ENCODE results near the gene HECTD1. TPM values are rescaled to one million over a fixed set of nuclear protein-coding genes. Genes with fewer than 3 reads are reported as not detected.

Gene HECTD1
- polyA plus RNA-seq, 1 of the 3 experiments (the other 2 are of a cell fraction): 43.2 TPM

DNA sequence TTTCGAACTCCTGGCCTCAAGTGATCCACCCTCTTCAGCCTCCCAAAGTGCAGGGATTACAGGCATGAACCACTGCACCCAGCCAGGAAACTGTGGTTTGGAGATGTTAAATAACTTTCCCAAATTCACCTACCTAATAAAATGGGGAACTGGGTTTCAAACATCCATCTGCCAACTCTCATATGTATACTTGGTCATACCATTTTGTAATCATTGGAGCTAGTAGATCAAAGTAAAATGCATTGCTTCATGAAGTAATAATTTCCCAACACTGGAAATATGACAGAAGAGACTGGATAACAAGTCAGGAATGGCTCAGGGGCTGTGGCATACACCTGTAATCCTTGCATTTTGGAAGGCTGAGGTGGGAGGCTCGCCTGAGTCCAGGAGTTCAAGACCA, 5.3 kb upstream of the HECTD1 start:
- Histone ChIP-seq H3K4me2 (no peak overlapping the region), H3F3A (replicated peaks; ENCODE audit: insufficient read depth) (peaks cover 18% of the 10 kb centered on the region), H3K4me1 (ENCODE audit: control insufficient read depth in 1 of 2, insufficient read depth in 2 of 2, low read depth in 1 of 2, low read length in 1 of 2) (peaks cover 5 to 10% of the 10 kb centered on the region in 2 experiments), H3K9me3 (no peaks in the 10 kb centered on the region), H3K9me2 (no peaks in the 10 kb centered on the region), H3K79me2 (ENCODE audit: insufficient read depth) (no peaks in the 10 kb centered on the region), H4K20me1 (ENCODE audit: insufficient read depth) (no peaks in the 10 kb centered on the region), H3K27ac (ENCODE audit: low read depth in 2 of 2, low read length in 1 of 2) (no peak overlapping the region), H3K36me3 (replicated peaks in 1 of 2; ENCODE audit: control insufficient read depth in 1 of 2, insufficient read depth in 2 of 2, low read length in 1 of 2) (no peaks in the 10 kb centered on the region), H3K4me3 (ENCODE audit: low read depth in 2 of 2, low read length in 1 of 2) (no peak overlapping the region), H2AFZ (ENCODE audit: low read depth) (no peak overlapping the region), H3K9ac (no peak overlapping the region), H3K27me3 (ENCODE audit: insufficient read depth) (no peaks in the 10 kb centered on the region)
- no peak for DNase-seq
- POLR2A ChIA-PET: no interaction called here
- TF ChIP-seq IRF3 (IDR thresholded peaks at IDR 0.05; ENCODE audit: low read depth, low read length) (no peak), GATA2 (CRISPR knock-in tag; IDR thresholded peaks at IDR 0.05) (no peak), NRF1 (IDR thresholded peaks at IDR 0.05; ENCODE audit: low read depth, low read length) (no peak), TCF12 (IDR thresholded peaks at IDR 0.05) (no peak), PBX3 (IDR thresholded peaks at IDR 0.05) (no peak)
- TF ChIP-seq, protein P1, sequence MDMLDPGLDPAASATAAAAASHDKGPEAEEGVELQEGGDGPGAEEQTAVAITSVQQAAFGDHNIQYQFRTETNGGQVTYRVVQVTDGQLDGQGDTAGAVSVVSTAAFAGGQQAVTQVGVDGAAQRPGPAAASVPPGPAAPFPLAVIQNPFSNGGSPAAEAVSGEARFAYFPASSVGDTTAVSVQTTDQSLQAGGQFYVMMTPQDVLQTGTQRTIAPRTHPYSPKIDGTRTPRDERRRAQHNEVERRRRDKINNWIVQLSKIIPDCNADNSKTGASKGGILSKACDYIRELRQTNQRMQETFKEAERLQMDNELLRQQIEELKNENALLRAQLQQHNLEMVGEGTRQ (IDR thresholded peaks at IDR 0.05; ENCODE audit: borderline replicate concordance, low read depth, low read length): no peak
- CTCF ChIA-PET: no interaction called here
- 93% methylated on average over 2 of the region's 2 CpGs for WGBS (ENCODE audit: low lambda C conversion rate)

DNA sequence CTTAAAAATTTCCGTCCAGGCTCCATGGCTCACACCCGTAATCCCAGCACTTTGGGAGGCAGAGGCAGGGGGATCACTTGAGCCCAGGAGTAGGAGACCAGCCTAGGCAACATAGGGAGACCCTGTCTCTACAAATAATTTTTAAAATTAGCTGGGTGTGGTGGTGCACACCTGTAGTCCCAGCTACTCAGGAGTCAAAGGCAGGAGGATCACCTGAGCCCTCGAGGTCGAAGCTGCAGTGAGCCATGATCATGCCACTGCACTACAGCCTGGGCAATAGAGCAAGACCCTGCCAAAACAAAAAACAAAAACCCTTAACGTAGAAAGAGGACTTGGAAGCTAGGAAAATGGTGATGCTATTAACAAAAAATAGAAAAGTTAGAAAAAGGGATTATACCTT, 2.0 kb upstream of the HECTD1 start:
- peaks cover 5 to 17% of the 10 kb centered on the region in 2 experiments for H3K4me1 ChIP-seq (ENCODE audit: control insufficient read depth in 1 of 2, insufficient read depth in 2 of 2, low read depth in 1 of 2, low read length in 1 of 2)
- ChIA-PET CTCF (no interaction called here), POLR2A (no interaction called here)
- H3K79me2 ChIP-seq (ENCODE audit: insufficient read depth): peaks cover 28% of the 10 kb centered on the region
- no peaks in the 10 kb centered on the region for H3K27me3 ChIP-seq (ENCODE audit: insufficient read depth)
- no peak overlapping the region for H3K27ac ChIP-seq (ENCODE audit: low read depth in 2 of 2, low read length in 1 of 2)
- no peak overlapping the region for H3K9ac ChIP-seq
- no peak overlapping the region for H3K4me2 ChIP-seq
- H3K4me3 ChIP-seq (ENCODE audit: low read depth in 2 of 2, low read length in 1 of 2): no peak overlapping the region
- no peaks in the 10 kb centered on the region for H3K9me2 ChIP-seq
- no peak for DNase-seq
- no peaks in the 10 kb centered on the region for H3K36me3 ChIP-seq (replicated peaks in 1 of 2; ENCODE audit: control insufficient read depth in 1 of 2, insufficient read depth in 2 of 2, low read length in 1 of 2)
- H3K9me3 ChIP-seq: no peaks in the 10 kb centered on the region; the same call in 1 of the 2 replicates
- peaks cover 19% of the 10 kb centered on the region for H3F3A ChIP-seq (replicated peaks; ENCODE audit: insufficient read depth)
- peaks cover 20% of the 10 kb centered on the region for H4K20me1 ChIP-seq (ENCODE audit: insufficient read depth)
- TF ChIP-seq RFX5 (IDR thresholded peaks at IDR 0.05; ENCODE audit: low read length) (no peak), YY1 (IDR thresholded peaks at IDR 0.05; ENCODE audit: low read depth) (no peak), SIN3A (IDR thresholded peaks at IDR 0.05; ENCODE audit: borderline replicate concordance, low read depth, low read length) (no peak), CHD2 (IDR thresholded peaks at IDR 0.05; ENCODE audit: low read length, partially characterized antibody) (no peak), FOSL2 (IDR thresholded peaks at IDR 0.05; ENCODE audit: borderline replicate concordance, low read depth) (no peak), RXRA (IDR thresholded peaks at IDR 0.05; ENCODE audit: borderline replicate concordance, low read depth) (no peak), SMC3 (IDR thresholded peaks at IDR 0.05; ENCODE audit: low read depth, low read length) (no peak), NRF1 (IDR thresholded peaks at IDR 0.05; ENCODE audit: low read depth, low read length) (no peak)
- TF ChIP-seq, protein P2, sequence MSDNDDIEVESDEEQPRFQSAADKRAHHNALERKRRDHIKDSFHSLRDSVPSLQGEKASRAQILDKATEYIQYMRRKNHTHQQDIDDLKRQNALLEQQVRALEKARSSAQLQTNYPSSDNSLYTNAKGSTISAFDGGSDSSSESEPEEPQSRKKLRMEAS (IDR thresholded peaks at IDR 0.05; ENCODE audit: low read depth): no peak
- TF ChIP-seq, protein P3, sequence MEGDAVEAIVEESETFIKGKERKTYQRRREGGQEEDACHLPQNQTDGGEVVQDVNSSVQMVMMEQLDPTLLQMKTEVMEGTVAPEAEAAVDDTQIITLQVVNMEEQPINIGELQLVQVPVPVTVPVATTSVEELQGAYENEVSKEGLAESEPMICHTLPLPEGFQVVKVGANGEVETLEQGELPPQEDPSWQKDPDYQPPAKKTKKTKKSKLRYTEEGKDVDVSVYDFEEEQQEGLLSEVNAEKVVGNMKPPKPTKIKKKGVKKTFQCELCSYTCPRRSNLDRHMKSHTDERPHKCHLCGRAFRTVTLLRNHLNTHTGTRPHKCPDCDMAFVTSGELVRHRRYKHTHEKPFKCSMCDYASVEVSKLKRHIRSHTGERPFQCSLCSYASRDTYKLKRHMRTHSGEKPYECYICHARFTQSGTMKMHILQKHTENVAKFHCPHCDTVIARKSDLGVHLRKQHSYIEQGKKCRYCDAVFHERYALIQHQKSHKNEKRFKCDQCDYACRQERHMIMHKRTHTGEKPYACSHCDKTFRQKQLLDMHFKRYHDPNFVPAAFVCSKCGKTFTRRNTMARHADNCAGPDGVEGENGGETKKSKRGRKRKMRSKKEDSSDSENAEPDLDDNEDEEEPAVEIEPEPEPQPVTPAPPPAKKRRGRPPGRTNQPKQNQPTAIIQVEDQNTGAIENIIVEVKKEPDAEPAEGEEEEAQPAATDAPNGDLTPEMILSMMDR (IDR thresholded peaks at IDR 0.05): no peak
- H2AFZ ChIP-seq (ENCODE audit: low read depth): no peak overlapping the region
- 94% methylated on average over 5 of the region's 5 CpGs for WGBS (ENCODE audit: low lambda C conversion rate)
